ENCODE measurements around the gene NIT2. TPM values are rescaled to one million over a fixed set of nuclear protein-coding genes. Genes with fewer than 3 reads are reported as not detected.

The NIT2 gene
- total and polyA plus RNA-seq, 9 of the 15 experiments (the other 6 are each of a cell fraction or from before 2014, with no cell fraction given) = 11.4 to 62.2 (median 22.1) TPM

GRCh38 chr3:100400780-100401673 lies 66.5 kb downstream of the NIT2 start, which contains the start of the genes LNP1 and TOMM70 (continued):
- TF ChIP-seq ELF1 (tag; IDR thresholded peaks at IDR 0.05) = peak; percentile 85
- peak; percentile 19 for TF ChIP-seq PRDM10 (IDR thresholded peaks at IDR 0.05; ENCODE audit: partially characterized antibody)
- no peak for TF ChIP-seq RBM17 (IDR thresholded peaks at IDR 0.05; ENCODE audit: borderline replicate concordance, low read depth, low read length)
- no peak for TF ChIP-seq DMBX1 (CRISPR knock-in tag; IDR thresholded peaks at IDR 0.05; ENCODE audit: borderline replicate concordance)
- peak; percentile 93 for TF ChIP-seq FOXM1 (IDR thresholded peaks at IDR 0.05; ENCODE audit: low read depth)
- TF ChIP-seq FOXM1 (CRISPR knock-in tag; IDR thresholded peaks at IDR 0.05; ENCODE audit: low read depth) = no peak; the same call in 1 of the 2 replicates
- no peak for TF ChIP-seq CAMTA2 (CRISPR knock-in tag; conservative IDR thresholded peaks at IDR 0.05)
- no peak for TF ChIP-seq DEAF1 (CRISPR knock-in tag; IDR thresholded peaks at IDR 0.05)
- peak; percentile 68; the same call in 1 of the 2 replicates for TF ChIP-seq MTA2 (IDR thresholded peaks at IDR 0.05; ENCODE audit: low read depth)
- TF ChIP-seq ESRRB (CRISPR knock-in tag; IDR thresholded peaks at IDR 0.05; ENCODE audit: borderline replicate concordance) = no peak
- no peak for TF ChIP-seq GATA2 (CRISPR knock-in tag; IDR thresholded peaks at IDR 0.05)
- peak; percentile 43; the same call in 1 of the 2 replicates for TF ChIP-seq NCOR1 (IDR thresholded peaks at IDR 0.05)
- no peak for TF ChIP-seq FUS (optimal IDR thresholded peaks at IDR 0.05; ENCODE audit: low read depth, low read length)
- TF ChIP-seq NEUROD1 (IDR thresholded peaks at IDR 0.05; ENCODE audit: borderline replicate concordance, low read depth, low read length, partially characterized antibody) = no peak
- 0 out of 2 replicates have a peak, but pooled peaks have one; percentile 30 for TF ChIP-seq JUND (IDR thresholded peaks at IDR 0.05; ENCODE audit: borderline replicate concordance, low read depth, low read length)
- TF ChIP-seq JUND (tag; IDR thresholded peaks at IDR 0.05; ENCODE audit: borderline replicate concordance, low read depth, low read length) = 0 out of 3 replicates have a peak, but pooled peaks have one; percentile 11
- no peak; the same call in 1 of the 2 replicates for TF ChIP-seq ETV5 (CRISPR knock-in tag; IDR thresholded peaks at IDR 0.05; ENCODE audit: low read depth)
- TF ChIP-seq PCBP2 (IDR thresholded peaks at IDR 0.05; ENCODE audit: low read depth, low read length, poor library complexity, severe bottlenecking) = no peak
- no peak for TF ChIP-seq MCM3 (IDR thresholded peaks at IDR 0.05)
- TF ChIP-seq ZNF174 (CRISPR knock-in tag; IDR thresholded peaks at IDR 0.05) = no peak
- TF ChIP-seq TARDBP (IDR thresholded peaks at IDR 0.05) = no peak
- no peak for TF ChIP-seq SMAD4 (CRISPR knock-in tag; conservative IDR thresholded peaks at IDR 0.05)
